Measurements from ENCODE around the gene EXOC3L4.
A peak's percentile ranks its signal among the peaks of the same experiment; 100 is the strongest.
"Not testable (repeated sequence)": the region's sequence is repeated elsewhere in the genome, so short reads cannot be mapped to it uniquely, and the experiment has no call there.

The EXOC3L4 gene

DNA sequence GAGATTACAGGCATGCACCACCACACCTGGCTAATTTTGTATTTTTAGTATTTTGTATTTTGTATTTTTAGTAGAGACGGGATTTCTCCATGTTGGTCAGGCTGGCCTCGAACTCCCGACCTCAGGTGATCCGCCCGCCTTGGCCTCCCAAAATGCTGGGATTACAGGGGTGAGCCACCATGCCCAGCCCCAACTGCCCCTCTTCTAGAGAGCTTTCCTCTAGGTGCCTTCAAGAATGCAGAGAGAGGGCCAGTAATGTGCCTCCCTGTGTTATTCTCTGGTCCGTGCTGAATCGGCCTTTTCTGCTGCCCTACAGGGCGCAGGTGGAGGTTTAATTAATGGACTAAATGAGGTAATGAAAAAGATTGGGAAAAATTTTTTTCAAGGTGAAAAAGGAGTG, 25.0 kb downstream of the EXOC3L4 start:
- not testable (repeated sequence) for FAIRE-seq; DNase-seq (ENCODE audit: low spot score)

DNA sequence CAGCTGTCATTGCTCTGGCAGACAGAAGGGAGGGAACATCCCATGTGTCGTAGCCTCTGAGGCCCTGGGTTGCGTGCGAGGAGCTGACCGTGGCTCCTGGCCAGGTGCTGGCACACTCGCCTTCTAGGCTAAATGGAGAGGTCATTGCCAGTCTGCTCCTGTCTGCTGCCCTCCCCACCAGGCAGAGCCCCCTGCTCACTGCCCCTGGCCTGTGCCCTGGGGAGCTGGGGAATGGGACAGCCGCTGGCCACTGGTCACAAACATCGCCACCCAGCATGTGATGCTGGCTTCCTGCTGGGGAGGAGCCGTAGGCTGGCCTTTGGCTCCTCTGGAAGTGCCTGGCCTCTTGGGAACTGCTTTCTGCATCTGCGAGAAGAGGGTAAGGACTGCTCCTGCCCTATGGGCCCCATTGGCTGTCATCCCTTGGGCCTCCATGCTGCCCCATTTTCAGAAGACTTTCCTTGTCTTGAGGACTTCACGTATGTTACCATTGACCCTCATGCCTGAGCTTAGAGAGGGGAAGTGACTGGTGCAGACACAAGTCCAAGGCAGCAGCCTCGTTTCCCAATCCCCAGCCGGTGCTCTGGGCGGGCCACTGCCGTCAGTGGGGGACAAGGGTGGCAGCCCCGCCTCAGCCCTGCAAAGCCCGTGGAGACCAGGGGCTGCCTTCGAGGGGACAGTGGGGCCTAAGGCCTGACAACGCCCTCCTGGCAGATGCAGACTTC, 26.8 kb downstream of the EXOC3L4 start:
- DNase-seq (ENCODE audit: low spot score) (no peak), FAIRE-seq (no peak)

DNA sequence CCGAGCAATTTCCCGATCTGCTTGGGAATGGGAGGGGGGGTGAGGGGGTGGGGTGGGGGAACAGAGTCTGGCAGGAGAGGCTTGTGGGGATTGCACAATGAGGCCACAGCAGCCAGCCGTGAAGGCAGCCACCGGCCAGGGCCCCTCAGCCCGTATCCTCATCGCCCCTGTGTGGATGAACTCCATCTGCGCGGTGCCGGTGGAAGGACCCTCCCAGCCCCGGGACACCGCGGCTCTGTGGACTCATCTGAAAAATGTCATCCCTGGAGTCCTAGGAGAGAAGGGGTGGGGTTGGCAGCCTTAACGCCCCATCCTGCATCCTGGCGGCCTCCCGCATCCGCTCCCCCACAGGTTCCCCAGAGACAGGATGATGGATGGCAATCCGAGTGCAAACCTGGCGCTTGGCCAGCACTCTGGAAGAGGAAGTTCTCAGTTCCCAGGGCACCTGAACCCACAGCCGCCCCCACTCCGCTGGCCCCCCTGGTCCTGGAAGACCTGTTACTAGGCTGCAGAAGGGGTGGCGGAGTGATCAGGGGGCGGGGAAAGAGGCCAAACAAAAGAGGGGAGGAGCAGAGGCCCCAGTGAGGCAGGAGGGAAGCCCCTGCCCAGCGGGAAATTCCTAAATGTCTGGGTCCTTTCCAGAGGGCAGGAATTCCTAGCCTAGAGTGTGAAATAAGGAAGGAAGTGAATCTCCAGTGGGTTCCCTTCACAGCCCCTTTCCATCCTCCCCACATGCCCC, 27.5 kb downstream of the EXOC3L4 start:
- DNase-seq (ENCODE audit: low spot score) (peak; percentile 78), FAIRE-seq (no peak)

DNA sequence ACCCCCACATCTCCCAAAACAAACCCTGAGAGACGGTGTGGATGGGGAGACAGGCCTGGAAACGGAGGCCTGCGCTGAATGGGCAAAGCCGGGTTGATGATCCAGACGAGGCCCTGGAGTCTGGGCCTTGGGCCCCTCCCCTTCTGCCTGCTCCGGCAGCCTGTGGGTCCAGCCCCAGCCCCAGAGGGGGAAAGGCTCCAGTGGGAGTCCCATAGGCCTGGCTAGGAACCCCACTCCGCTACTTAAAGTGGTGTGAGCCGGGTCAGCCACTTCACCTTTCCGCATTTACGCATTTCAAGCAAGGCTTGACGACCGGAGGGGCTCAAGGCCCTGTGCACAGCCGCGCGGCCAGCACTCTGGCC, 28.0 kb downstream of the EXOC3L4 start:
- FAIRE-seq (no peak), DNase-seq (ENCODE audit: low spot score) (no peak)

DNA sequence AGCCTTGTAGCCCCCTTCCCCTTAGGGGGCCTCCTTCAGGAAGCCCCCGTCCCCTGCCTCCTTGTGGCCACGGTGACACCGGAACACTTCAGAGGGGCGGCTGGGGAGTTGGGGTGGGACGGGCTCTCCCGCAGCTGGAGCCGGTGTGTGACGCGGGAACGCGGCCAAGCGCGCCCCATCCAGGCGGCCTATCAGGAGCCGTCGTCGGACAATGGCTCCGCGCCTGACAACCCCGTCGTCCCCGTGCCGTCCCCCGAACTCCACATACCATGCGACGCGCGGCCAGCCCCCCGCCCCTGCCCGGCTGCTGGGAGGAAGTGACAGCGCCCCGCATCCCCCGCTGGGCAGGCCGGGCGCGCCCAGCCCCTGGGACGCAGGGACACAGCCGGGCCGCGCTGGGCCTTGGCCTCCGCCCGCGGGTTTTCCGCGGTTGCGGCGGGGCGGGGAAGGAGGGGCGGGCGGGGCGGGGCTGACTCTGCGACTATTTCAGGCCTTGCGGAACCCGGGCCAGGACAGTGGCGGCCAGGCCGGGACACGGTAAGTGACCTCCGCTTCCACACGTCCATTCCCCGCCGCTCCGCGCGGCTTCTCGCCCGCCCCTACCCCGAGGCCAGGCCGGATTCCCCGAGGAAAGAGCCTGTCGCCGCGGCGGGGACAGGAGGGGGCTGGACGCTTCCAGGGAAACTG, 28.6 kb downstream of the EXOC3L4 start, which contains the start of gene TNFAIP2:
Gene TNFAIP2, plus strand, starts transcription at position 515 of the 687 bp plus-strand sequence. CDS start 2,997 bp downstream, outside the sequence.
- no peak for DNase-seq (ENCODE audit: low spot score)

DNA sequence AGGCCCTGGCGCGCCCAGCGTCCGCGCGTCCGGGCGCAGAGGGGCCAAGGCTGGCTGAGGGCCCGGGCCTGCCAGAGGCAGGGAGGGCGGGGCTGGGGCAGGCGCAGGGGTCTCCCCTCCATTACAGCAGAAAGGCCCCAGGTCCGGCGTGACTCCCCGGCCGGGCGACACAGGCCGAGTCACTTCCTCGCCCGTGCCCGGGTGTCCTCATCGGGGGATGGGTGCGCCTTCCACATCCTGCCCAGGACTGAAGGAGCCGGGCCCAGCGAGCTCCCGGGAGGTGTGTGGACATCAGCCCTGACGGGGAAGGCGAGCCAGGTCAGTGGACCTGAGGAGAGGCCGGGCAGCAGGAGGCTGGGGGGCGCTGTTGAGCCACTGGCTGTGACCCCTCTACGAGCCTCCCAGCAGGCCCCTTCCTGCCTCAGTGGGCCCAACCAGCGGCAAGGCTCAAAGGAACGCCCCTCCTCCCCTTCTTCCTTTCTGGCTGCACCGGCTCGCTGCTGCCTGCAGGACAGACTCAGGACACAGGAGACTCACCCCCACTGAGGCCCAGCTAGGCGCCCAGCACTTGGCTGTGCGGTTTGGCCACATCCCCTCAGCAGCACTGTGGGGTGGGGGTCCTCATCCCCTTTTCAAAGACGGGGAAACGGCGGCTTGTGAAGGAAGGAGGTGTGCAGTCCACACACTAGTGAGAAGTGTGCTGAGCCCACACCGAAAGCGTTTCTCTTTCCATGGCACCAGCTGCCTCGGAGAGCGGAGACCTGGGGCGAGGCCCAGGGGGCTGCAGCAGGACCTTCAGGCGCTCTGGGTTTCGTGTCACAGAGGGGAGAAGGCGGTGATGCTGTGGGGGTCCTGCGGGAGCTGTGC, 29.3 kb downstream of the EXOC3L4 start:
- no peak for FAIRE-seq
- no peak for DNase-seq (ENCODE audit: low spot score)

More for the DNA sequence above, 28.6 kb downstream of the EXOC3L4 start, which contains the start of gene TNFAIP2:
- no peak for FAIRE-seq

DNA sequence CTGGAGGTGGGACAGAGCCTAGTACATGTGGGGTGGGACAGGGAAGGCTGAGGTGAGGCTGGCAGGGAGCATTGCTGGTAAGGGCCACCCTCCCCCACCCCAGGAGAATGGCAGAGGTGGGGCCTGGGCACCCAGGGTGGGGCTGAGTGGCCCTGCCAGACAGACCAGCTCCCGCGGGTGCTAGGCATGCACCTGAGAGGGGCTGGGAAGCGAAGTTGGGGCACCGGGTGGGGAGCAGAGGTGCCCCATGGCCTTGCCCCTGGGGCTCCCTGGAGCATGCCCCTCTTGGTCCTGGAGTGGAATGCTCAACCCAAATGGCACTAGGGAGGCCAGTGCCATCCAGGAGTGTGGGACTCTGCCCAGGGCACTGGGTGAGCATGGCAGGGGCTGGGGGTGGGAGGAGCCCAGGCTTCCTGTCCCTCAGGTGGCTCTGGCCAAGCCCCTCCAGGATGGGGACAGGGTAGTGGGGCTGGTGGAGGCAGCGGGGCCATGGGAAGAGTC, 30.0 kb downstream of the EXOC3L4 start:
- DNase-seq (ENCODE audit: low spot score) (no peak), FAIRE-seq (no peak)

DNA sequence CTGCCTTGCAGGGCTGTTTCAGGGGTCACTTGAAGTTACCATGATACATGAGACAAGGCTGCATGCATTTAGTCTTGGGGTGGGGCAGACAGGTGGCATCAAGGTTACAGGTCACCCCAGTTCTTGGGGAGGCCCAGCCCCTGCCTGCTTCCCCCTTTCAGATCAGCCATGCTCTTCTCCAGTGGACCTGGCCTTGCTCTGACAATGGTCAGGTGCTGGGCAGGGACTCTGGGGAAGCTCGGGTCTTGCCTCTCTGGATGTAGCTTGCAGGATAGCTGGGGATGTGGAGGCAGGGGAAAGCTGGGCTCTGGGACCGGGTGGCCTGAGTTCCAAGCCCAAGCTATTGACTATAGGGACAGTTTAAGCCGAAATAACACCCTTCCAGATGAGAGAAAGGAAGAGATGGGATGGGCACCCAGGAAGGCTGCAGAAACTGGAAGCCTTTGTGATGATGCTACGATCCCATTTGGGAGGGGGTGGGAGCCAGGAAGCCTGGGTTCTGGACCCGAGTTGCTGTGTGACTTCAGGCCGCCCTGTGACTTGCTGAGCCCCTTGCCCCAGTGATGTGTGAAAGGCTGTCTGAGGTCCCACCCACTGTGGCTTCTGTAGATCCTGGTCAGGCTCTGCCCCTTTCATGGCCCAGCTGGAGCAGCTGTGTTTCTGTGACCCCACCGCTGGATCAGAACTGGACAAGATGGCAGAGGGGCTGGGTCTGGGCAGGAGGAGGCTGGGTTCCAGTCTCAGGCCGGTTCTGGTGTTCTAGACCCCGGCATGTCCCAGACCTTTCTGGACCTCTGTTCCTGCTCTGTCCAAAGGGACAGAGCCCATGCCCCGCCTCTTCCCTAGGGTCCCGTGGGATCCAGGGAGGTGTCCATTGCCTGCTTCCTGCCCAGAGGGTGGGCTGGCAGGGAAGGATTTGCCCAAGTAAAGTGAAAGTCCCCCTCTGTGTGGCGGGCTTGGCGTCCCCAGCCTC, 30.9 kb downstream of the EXOC3L4 start:
- DNase-seq (ENCODE audit: low spot score) (no peak), FAIRE-seq (no peak)

DNA sequence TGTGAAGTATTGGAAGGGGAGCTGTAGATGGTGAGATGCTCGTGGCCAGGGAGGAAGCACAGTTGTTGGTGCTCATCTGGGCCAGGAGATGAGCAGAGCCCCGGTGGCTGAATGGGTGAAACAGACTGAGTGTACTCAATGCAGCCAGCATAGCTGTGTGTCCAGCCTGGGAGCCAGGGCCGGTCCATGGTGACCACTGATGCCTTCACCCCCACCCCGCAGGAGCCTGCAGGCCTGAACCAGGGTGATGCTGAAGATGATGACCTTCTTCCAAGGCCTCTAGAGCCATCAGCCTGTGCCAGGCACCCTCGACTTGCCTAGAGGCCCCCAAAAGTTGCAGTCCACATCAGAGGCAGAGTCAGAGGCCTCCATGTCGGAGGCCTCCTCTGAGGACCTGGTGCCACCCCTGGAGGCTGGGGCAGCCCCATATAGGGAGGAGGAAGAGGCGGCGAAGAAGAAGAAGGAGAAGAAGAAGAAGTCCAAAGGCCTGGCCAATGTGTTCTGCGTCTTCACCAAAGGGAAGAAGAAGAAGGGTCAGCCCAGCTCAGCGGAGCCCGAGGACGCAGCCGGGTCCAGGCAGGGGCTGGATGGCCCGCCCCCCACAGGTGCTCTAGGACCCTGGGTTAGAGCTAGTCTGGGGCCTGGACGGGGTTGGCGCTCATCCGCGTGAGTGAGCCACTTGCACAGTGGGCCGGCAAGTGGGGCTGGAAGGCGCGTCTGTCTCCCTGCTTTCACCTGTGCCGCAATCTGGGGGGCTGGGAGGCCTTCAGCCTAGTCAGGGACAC, 31.8 kb downstream of the EXOC3L4 start:
- no peak for DNase-seq (ENCODE audit: low spot score)
- no peak for FAIRE-seq

DNA sequence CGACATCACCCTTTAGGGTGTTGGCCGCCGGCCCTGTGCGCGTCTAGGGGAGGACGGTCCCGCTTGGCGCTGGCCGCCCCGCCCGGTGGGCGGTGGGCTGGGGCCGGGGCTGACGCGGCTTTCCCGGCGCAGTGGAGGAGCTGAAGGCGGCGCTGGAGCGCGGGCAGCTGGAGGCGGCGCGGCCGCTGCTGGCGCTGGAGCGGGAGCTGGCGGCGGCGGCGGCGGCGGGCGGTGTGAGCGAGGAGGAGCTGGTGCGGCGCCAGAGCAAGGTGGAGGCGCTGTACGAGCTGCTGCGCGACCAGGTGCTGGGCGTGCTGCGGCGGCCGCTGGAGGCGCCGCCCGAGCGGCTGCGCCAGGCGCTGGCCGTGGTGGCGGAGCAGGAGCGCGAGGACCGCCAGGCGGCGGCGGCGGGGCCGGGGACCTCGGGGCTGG, 32.4 kb downstream of the EXOC3L4 start:
- FAIRE-seq (no peak), DNase-seq (ENCODE audit: low spot score) (no peak)

DNA sequence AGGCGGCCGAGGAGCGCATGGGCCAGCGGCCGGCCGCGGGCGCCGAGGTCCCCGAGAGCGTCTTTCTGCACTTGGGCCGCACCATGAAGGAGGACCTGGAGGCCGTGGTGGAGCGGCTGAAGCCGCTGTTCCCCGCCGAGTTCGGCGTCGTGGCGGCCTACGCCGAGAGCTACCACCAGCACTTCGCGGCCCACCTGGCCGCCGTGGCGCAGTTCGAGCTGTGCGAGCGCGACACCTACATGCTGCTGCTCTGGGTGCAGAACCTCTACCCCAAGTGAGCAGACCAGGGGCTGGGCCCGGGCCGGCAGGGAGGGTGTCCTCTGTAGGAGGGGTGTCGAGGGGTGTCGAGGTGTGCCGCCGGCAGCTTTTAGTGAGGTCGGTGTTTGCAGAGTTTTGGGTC, 32.8 kb downstream of the EXOC3L4 start:
- DNase-seq (ENCODE audit: low spot score) (no peak), FAIRE-seq (no peak)

DNA sequence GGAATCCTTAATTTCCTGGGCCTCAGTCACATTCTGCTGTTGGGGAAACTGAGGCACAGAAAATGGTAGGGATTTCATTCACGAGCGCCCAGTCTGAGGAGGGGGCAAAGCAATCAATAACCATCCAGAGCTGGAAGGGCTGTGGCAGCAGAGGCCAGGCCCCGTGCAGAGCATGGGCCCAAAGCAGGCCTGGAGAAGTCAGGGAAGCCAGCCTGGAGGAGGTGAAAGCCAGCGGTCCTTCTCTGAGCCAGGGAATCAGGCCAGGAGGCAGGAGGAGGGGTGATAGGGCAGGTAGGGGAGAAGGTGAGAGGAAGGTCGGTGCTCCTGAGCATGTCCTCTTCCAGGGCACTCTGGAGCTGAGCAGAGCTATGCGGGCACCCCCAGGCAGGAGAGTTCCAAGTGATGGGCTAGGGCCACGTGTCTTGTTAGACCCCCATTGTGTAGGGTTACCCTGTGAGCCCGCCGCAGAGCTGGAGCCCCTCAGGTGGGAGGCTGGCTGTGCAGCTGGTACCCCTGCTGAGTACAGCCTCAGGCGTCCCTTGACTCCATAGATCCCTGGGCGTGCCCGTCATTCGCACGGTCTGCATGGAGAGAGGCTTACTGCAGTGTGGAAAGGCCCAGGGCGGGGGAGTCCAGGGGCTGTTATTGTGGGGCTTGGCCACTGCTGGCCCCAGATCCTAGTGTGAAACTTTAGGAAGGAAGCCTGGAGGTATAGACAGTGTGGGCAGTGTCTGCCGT, 33.5 kb downstream of the EXOC3L4 start:
- DNase-seq (ENCODE audit: low spot score) (no peak), FAIRE-seq (no peak)

DNA sequence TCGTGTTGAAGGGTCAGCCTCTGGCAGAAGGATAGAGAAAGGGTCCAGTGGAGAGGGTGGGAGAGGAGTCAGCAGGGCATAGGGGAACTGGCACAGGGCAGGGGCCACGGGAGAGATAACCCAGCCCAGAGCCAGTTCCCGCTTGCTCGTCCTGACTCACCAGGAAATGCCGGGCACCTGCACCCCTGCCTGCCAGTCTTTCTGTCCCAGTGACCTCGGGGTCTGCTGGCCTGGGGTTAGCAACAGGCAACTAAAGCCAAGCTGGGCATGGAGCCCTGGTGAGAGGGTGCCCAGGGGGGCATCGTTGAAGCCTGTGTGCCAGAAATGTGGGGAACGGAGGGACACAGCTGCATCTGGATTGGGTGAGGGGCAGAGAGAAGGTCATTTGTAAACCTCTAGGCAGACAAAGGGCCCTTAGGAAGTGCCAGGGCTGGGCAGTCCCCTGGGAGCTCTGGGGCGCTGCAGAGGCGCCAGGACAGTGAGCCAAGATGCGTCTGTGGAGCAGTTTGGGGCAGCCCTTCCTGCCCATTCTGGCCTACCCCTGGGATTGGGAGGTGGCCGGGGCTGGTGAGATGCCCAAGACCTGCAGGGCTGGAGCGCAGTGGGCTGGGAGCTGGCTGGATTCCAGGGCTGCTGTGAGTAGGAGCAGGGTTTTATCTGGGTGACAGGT, 34.2 kb downstream of the EXOC3L4 start:
- no peak for DNase-seq (ENCODE audit: low spot score)
- FAIRE-seq: no peak

DNA sequence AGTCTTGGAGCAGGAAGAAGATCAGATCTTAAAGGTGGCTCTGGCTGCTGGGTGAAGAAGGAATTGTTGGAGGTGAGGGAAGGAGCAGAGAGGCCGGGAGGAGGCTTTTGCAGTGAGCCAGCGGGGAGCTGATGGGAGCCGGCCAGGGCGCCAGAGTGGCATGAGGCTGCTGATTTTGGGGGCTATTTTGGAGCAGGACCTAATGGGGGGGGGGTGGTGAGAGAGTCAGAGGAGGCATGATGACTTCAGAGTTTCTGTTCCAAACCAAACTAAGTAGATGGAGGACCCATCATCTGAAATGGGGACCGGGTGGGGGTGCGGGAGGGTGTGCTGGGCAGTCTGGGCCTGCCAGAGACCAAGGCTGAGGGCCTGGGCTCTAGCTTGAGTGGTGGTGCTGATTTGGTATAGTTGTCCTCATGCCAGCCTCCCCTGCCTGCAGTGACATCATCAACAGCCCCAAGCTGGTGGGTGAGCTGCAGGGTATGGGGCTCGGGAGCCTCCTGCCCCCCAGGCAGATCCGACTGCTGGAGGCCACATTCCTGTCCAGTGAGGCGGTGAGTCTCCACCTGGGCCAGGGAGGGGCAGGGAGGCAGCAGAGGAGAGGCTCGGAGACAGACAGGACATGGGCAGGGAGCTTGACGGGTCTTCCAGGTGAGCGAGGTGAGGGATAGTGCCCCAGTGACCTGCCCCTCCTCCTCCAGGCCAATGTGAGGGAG, 34.9 kb downstream of the EXOC3L4 start:
- DNase-seq (ENCODE audit: low spot score): no peak
- no peak for FAIRE-seq

DNA sequence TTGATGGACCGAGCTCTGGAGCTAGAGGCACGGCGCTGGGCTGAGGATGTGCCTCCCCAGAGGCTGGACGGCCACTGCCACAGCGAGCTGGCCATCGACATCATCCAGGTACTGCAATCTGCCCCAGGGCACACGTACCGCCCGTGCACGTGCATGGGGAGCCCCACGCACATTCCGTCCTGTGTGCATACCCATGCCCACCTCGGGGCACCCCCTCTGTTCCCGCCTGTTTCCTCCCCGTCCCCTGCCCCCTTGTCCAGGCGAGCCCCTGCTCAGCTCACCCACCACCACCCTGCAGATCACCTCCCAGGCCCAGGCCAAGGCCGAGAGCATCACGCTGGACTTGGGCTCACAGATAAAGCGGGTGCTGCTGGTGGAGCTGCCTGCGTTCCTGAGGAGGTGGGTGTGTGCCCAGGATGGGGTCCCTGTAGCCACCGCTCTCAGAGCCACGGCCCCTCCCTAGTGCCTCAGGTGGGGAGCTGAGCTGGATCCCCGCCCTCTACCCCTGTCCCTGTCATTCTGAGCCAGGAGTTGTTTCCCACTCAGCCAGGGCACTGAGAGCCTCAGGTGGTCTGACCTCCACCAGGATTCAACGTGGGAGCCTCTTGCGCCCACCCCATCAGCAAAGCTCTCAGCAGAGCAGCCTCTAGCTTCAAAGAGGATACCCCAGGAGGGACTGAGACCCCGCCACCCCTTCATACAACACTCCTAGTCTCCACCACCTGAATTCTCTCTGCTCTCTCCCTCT, 35.7 kb downstream of the EXOC3L4 start:
- FAIRE-seq (no peak), DNase-seq (ENCODE audit: low spot score) (no peak)

DNA sequence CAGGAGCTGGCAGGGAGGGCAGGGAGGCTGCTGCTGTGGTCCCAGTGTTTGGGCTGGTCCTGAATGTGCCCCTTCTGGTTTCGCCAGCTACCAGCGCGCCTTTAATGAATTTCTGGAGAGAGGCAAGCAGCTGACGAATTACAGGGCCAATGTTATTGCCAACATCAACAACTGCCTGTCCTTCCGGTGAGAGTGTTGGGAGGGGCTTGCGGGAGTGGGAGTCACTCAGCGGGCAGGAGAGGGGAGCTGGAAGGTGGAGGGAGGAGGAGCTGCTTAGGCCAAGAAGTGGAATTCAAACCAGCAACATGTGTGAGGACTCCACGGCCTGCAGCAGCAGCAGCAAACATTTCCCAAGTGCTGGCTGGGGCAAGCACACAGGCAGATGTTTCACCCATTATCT, 36.4 kb downstream of the EXOC3L4 start:
- FAIRE-seq: no peak
- no peak for DNase-seq (ENCODE audit: low spot score)
